DND-41 (cell line): ENCODE data around the gene MORN5.

Source experiments
- ATAC-seq: fragments of 200-7000 bp; cut with Tn5 transposase; 3 replicates; pipeline ENCODE4 v1.9.1; 2021; ENCODE audit warnings: low read depth; ENCODE audit not compliant: insufficient read depth
- DNase-seq: peaks from one replicate; pipeline ENCODE4 v3.0.0-alpha.2; 2020
- H2AFZ ChIP-seq: 2 replicates; pipeline ENCODE4 v1.6.0; 2012; ENCODE audit warnings: low read depth, low read length
- H3K27ac ChIP-seq: 2 replicates; pipeline ENCODE4 v1.5.1; 2012; ENCODE audit warnings: low read length, inconsistent platforms
- H3K27me3 ChIP-seq: fragments of 200-600 bp; sonication (generic); 2 replicates; pipeline ENCODE4 v1.6.0; 2012; ENCODE audit warnings: low read length, mild to moderate bottlenecking, inconsistent platforms; ENCODE audit not compliant: insufficient read depth, poor library complexity
- H3K36me3 ChIP-seq: 2 replicates; pipeline ENCODE4 v1.5.1; 2012; ENCODE audit warnings: low read length, inconsistent platforms; ENCODE audit not compliant: insufficient read depth
- H3K4me1 ChIP-seq: 2 replicates; pipeline ENCODE4 v1.5.1; 2012; ENCODE audit warnings: mild to moderate bottlenecking, low read length; ENCODE audit not compliant: insufficient read depth
- H3K4me2 ChIP-seq: 2 replicates; pipeline ENCODE4 v1.6.0; 2012; ENCODE audit warnings: mild to moderate bottlenecking, moderate library complexity, low read length, inconsistent platforms; ENCODE audit not compliant: insufficient read depth
- H3K4me3 ChIP-seq, 2 experiments: fragments of 200-600 bp in 1 of 2; shearing (Covaris generic) in 1 of 2; 2 replicates each; pipeline ENCODE4 v1.5.1; 2012 to 2016; ENCODE audit warnings: inconsistent platforms in 2 of 2, low read length in 2 of 2, mild to moderate bottlenecking in 2 of 2, low read depth in 1 of 2, moderate library complexity in 1 of 2
- H3K79me2 ChIP-seq: 2 replicates; pipeline ENCODE4 v1.6.0; 2012; ENCODE audit warnings: low read length, inconsistent platforms; ENCODE audit not compliant: insufficient read depth
- H3K9ac ChIP-seq: 2 replicates; pipeline ENCODE4 v1.6.0; 2012; ENCODE audit warnings: low read depth, mild to moderate bottlenecking, inconsistent platforms, low read length, moderate library complexity
- H3K9me3 ChIP-seq: 2 replicates; pipeline ENCODE4 v1.5.1; 2012; ENCODE audit warnings: low read length, moderate library complexity, mild to moderate bottlenecking, inconsistent platforms; ENCODE audit not compliant: insufficient read depth, severe bottlenecking
- H4K20me1 ChIP-seq: 2 replicates; pipeline ENCODE4 v1.6.0; 2012; ENCODE audit warnings: low read length; ENCODE audit not compliant: insufficient read depth
- CTCF ChIP-seq: IDR thresholded peaks from 2 replicates; pipeline ENCODE4 v1.5.1; 2012; ENCODE audit warnings: borderline replicate concordance, low read length, moderate library complexity, mild to moderate bottlenecking; ENCODE audit not compliant: poor library complexity, severe bottlenecking; ENCODE audit errors: extremely low read depth
- EZH2 ChIP-seq: IDR thresholded peaks from 3 replicates; pipeline ENCODE4 v1.6.1; 2012; ENCODE audit warnings: borderline replicate concordance, low read depth, mild to moderate bottlenecking, moderate library complexity, low read length, inconsistent platforms; ENCODE audit not compliant: severe bottlenecking

The MORN5 gene

GRCh38 chr9:122140368-122141193, 19.1 kb upstream of the MORN5 start:
- Histone ChIP-seq H3K4me3 (no peak overlapping the region), H3K27ac (no peak overlapping the region), H3K9me3 (no peaks in the 10 kb centered on the region), H2AFZ (no peak overlapping the region), H3K4me1 (no peaks in the 10 kb centered on the region), H3K79me2 (no peaks in the 10 kb centered on the region), H3K9ac (no peak overlapping the region), H4K20me1 (0 out of 2 replicates have a peak, but pooled peaks cover 4% of the 10 kb centered on the region), H3K36me3 (peaks cover 28% of the 10 kb centered on the region), H3K4me2 (no peak overlapping the region), H3K27me3 (no peaks in the 10 kb centered on the region)
- DNase-seq (no peak), ATAC-seq (no peak)
- no peak for TF ChIP-seq CTCF
- TF ChIP-seq EZH2 = no peak

DNA sequence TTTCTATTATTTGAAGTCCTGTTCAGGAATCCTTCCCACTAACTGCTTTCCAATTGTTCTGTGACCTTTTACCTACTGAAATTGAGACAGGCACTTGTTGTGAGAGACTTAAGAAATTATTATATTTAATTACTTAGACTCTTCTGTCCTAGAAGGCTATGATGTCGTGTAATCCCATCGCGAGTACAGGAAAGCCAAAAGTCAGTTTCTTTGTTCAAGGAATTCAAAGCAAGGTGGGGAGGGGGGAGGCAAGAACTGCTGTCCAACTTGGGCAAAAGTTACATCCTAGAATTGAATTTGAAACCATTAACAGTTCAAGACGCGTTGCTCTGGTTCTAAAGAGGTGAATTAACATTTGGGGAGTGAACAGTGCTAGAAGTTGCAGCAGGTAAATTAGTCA, 18.0 kb upstream of the MORN5 start:
- no peak overlapping the region for H2AFZ ChIP-seq
- no peak overlapping the region for H3K4me3 ChIP-seq
- H3K9ac ChIP-seq = no peak overlapping the region
- no peak overlapping the region for H3K4me2 ChIP-seq
- H3K79me2 ChIP-seq = no peaks in the 10 kb centered on the region
- 0 out of 2 replicates have a peak, but pooled peaks cover 4% of the 10 kb centered on the region for H4K20me1 ChIP-seq
- no peaks in the 10 kb centered on the region for H3K27me3 ChIP-seq
- peaks cover 35% of the 10 kb centered on the region for H3K36me3 ChIP-seq
- DNase-seq (no peak), ATAC-seq (no peak)
- no peaks in the 10 kb centered on the region for H3K9me3 ChIP-seq
- H3K27ac ChIP-seq = no peak overlapping the region
- TF ChIP-seq CTCF (no peak), EZH2 (no peak)
- H3K4me1 ChIP-seq = no peaks in the 10 kb centered on the region

DNA sequence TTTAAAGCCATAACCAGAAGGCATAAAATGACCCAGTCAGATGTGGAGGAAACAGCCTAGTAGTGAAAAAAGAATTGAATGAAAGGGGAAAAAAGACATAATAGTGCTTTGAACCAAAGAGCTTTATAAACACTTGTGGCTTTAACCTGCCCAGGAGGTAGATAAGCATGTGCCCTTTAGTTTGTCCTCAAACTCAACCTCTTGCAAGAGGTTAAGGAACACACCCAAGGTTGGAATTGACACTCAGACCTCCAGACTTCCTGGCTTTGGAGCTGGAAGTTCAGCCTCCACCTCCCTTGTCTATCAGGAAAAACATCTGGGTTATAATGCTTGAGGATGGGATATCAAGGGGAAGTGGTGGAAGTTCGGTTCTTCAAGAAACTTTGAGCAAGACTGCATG, 16.4 kb upstream of the MORN5 start:
- H3K9me3 ChIP-seq = no peaks in the 10 kb centered on the region
- no peak for ATAC-seq
- H4K20me1 ChIP-seq = 0 out of 2 replicates have a peak, but pooled peaks cover 8% of the 10 kb centered on the region
- H3K79me2 ChIP-seq = no peaks in the 10 kb centered on the region
- H3K9ac ChIP-seq = no peak overlapping the region
- H3K4me3 ChIP-seq = no peak overlapping the region
- H3K36me3 ChIP-seq = peaks cover 44% of the 10 kb centered on the region
- DNase-seq = no peak
- TF ChIP-seq CTCF (no peak), EZH2 (no peak)
- H3K4me1 ChIP-seq = no peaks in the 10 kb centered on the region
- no peaks in the 10 kb centered on the region for H3K27me3 ChIP-seq
- H3K27ac ChIP-seq = no peak overlapping the region
- H2AFZ ChIP-seq = no peak overlapping the region
- no peak overlapping the region for H3K4me2 ChIP-seq
